ENCODE results near the gene ATP6V1F. TPM values are rescaled to one million over a fixed set of nuclear protein-coding genes. Genes with fewer than 3 reads are reported as not detected.

ATP6V1F gene
- polyA plus RNA-seq, 1 donor (not counting 4 experiments of a cell fraction or from before 2014, with no cell fraction given) = 263 TPM

GRCh38 chr7:128871050-128871449 lies 8.4 kb downstream of the ATP6V1F start:
- H3K27ac ChIP-seq (ENCODE audit: control insufficient read depth, insufficient read depth, low read length) = no peak overlapping the region
- peaks cover 7% of the 10 kb centered on the region for H4K20me1 ChIP-seq (ENCODE audit: control insufficient read depth, extremely low read depth, insufficient read depth, low read length)
- H3K4me2 ChIP-seq (ENCODE audit: control insufficient read depth, extremely low read depth, insufficient read depth, low read depth, low read length) = no peak overlapping the region
- H2AFZ ChIP-seq (ENCODE audit: control insufficient read depth, low read length) = no peak overlapping the region
- H3K9me3 ChIP-seq (ENCODE audit: control insufficient read depth, low read depth, low read length) = no peaks in the 10 kb centered on the region
- no peak overlapping the region for H3K4me3 ChIP-seq (ENCODE audit: control insufficient read depth in 2 of 3, extremely low read depth in 1 of 3, insufficient read depth in 2 of 3, low read depth in 1 of 3, low read length in 3 of 3)
- peaks cover 1% of the 10 kb centered on the region for H3K79me2 ChIP-seq (ENCODE audit: control insufficient read depth, insufficient read depth, low read length)
- peaks cover 9% of the 10 kb centered on the region for H3K27me3 ChIP-seq (ENCODE audit: control insufficient read depth, extremely low read depth, insufficient read depth, low read length)
- peaks cover 4% of the 10 kb centered on the region for H3K9me1 ChIP-seq (ENCODE audit: control insufficient read depth, extremely low read depth, insufficient read depth, low read length)
- H3K9ac ChIP-seq (ENCODE audit: control insufficient read depth, extremely low read depth, insufficient read depth, low read length) = no peak overlapping the region
- peaks cover 36% of the 10 kb centered on the region for H3K4me1 ChIP-seq (ENCODE audit: control insufficient read depth, extremely low read depth, insufficient read depth, low read length)
- FAIRE-seq = no peak
- H3K36me3 ChIP-seq (ENCODE audit: control insufficient read depth in 2 of 2, extremely low read depth in 1 of 2, insufficient read depth in 2 of 2, low read length in 2 of 2) = peaks cover 0 to 7% of the 10 kb centered on the region in 2 experiments
- dilution Hi-C loops (cut with MboI; ENCODE audit: extremely low pct_ligation_motif_present, low sequenced_read_pairs) = no loop called here
- no peak for TF ChIP-seq CTCF (optimal IDR thresholded peaks at IDR 0.05 in 1 of 3, IDR thresholded peaks at IDR 0.05 in 1 of 3, conservative IDR thresholded peaks at IDR 0.05 in 1 of 3; ENCODE audit: extremely low read depth in 1 of 3, insufficient read depth in 2 of 3, low read length in 3 of 3)
- no peak for TF ChIP-seq EZH2 (IDR thresholded peaks at IDR 0.05; ENCODE audit: low read length)
- no peak for DNase-seq (ENCODE audit: low read depth, low spot score)

DNA sequence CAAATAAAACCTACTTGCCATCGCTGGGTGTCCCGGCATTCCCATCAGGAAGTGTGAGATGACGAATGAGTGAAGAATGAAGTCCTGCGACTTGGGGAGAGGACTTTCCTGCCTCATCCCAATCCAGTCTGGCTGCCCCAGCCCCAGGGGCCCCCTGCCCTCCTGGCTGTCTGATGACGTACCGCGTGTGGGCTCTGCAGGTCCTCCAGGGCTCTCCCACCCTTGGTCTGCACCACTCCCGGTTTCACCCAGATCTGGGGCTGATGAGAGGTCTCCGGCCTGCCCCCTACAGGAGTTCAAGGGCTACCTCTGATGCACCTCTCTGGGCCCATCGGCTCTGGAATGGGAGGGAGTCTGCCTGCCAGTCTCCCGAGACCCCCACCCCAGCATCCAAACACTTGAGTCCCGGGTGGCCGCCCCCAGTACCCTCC lies 9.8 kb downstream of the ATP6V1F start:
- Histone ChIP-seq H2AFZ (ENCODE audit: control insufficient read depth, low read length) (no peak overlapping the region), H3K27ac (ENCODE audit: control insufficient read depth, insufficient read depth, low read length) (no peak overlapping the region), H3K79me2 (ENCODE audit: control insufficient read depth, insufficient read depth, low read length) (no peaks in the 10 kb centered on the region), H4K20me1 (ENCODE audit: control insufficient read depth, extremely low read depth, insufficient read depth, low read length) (peaks cover 7% of the 10 kb centered on the region), H3K9ac (ENCODE audit: control insufficient read depth, extremely low read depth, insufficient read depth, low read length) (no peak overlapping the region), H3K4me1 (ENCODE audit: control insufficient read depth, extremely low read depth, insufficient read depth, low read length) (peaks cover 36% of the 10 kb centered on the region), H3K36me3 (ENCODE audit: control insufficient read depth in 2 of 2, extremely low read depth in 1 of 2, insufficient read depth in 2 of 2, low read length in 2 of 2) (no peaks in the 10 kb centered on the region), H3K27me3 (ENCODE audit: control insufficient read depth, extremely low read depth, insufficient read depth, low read length) (peaks cover 9% of the 10 kb centered on the region), H3K9me3 (ENCODE audit: control insufficient read depth, low read depth, low read length) (no peaks in the 10 kb centered on the region), H3K4me3 (ENCODE audit: control insufficient read depth in 2 of 3, extremely low read depth in 1 of 3, insufficient read depth in 2 of 3, low read depth in 1 of 3, low read length in 3 of 3) (no peak overlapping the region), H3K9me1 (ENCODE audit: control insufficient read depth, extremely low read depth, insufficient read depth, low read length) (peaks cover 4% of the 10 kb centered on the region), H3K4me2 (ENCODE audit: control insufficient read depth, extremely low read depth, insufficient read depth, low read depth, low read length) (peak overlapping the region; percentile 22)
- DNase-seq (ENCODE audit: low read depth, low spot score) = peak; percentile 58
- TF ChIP-seq EZH2 (IDR thresholded peaks at IDR 0.05; ENCODE audit: low read length) (no peak), CTCF (optimal IDR thresholded peaks at IDR 0.05 in 1 of 3, IDR thresholded peaks at IDR 0.05 in 1 of 3, conservative IDR thresholded peaks at IDR 0.05 in 1 of 3; ENCODE audit: extremely low read depth in 1 of 3, insufficient read depth in 2 of 3, low read length in 3 of 3) (peak in 2 of 3 experiments; percentile 25 to 42)
- FAIRE-seq = peak; percentile 23
- dilution Hi-C loops (cut with MboI; ENCODE audit: extremely low pct_ligation_motif_present, low sequenced_read_pairs) = no loop called here
